ENCODE data around the gene C1RL. TPM values are rescaled to one million over a fixed set of nuclear protein-coding genes. Genes with fewer than 3 reads are reported as not detected.

The C1RL gene
- total RNA-seq, 1 experiment from 2014 or later, result 2.4 TPM

DNA sequence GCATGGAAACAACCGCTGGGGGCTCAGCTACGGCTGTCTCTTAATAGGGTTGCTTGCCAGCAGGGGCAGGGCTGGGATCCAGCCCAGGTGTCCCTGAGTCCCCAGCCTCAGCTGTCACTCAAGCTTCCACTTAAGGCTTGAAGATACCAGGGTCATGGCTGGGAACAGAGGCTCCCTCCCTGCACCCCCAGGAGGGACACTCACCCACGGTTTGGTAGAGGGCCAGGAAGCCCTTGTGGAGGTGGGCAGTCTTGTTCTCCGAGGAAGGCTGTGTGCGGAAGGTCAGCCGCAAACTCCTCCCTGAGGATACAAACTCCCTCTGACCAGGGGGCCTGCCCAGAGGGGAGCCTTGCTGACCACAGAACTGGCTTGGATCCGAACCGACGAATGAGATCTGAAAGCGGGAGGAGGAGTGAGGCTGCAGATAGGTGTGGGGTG lies 7.3 kb downstream of the C1RL start:
- ChIA-PET CTCF (no interaction called here), POLR2A (ENCODE audit: low non-redundant PET) (no interaction called here)
- H3K9me3 ChIP-seq (ENCODE audit: low read depth, low read length, poor library complexity, severe bottlenecking), result peaks cover 9% of the 10 kb centered on the region
- no peak overlapping the region for H3K4me3 ChIP-seq (ENCODE audit: low read depth, low read length, poor library complexity, severe bottlenecking)
- intact Hi-C loops (cut with micrococcal nuclease; ENCODE audit: unreplicated experiment), result no loop called here
- H3K27me3 ChIP-seq (replicated peaks; ENCODE audit: insufficient read depth, low read depth, low read length, poor library complexity), result no peaks in the 10 kb centered on the region
- TF ChIP-seq, protein P1, sequence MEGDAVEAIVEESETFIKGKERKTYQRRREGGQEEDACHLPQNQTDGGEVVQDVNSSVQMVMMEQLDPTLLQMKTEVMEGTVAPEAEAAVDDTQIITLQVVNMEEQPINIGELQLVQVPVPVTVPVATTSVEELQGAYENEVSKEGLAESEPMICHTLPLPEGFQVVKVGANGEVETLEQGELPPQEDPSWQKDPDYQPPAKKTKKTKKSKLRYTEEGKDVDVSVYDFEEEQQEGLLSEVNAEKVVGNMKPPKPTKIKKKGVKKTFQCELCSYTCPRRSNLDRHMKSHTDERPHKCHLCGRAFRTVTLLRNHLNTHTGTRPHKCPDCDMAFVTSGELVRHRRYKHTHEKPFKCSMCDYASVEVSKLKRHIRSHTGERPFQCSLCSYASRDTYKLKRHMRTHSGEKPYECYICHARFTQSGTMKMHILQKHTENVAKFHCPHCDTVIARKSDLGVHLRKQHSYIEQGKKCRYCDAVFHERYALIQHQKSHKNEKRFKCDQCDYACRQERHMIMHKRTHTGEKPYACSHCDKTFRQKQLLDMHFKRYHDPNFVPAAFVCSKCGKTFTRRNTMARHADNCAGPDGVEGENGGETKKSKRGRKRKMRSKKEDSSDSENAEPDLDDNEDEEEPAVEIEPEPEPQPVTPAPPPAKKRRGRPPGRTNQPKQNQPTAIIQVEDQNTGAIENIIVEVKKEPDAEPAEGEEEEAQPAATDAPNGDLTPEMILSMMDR (conservative IDR thresholded peaks at IDR 0.05; ENCODE audit: low read depth, low read length), result no peak
- TF ChIP-seq EZH2 (IDR thresholded peaks at IDR 0.05; ENCODE audit: borderline replicate concordance, low read depth, low read length, poor library complexity, severe bottlenecking), result no peak
- DNase-seq (ENCODE audit: low spot score), result no peak
- BruUV-seq (replicated peaks), result no TSS peak
- no peaks in the 10 kb centered on the region for H3K4me1 ChIP-seq (ENCODE audit: insufficient read depth, low read length, poor library complexity, severe bottlenecking)
- no peaks in the 10 kb centered on the region for H3K36me3 ChIP-seq (ENCODE audit: insufficient read depth, low read length, poor library complexity, severe bottlenecking)
- no peak overlapping the region for H3K27ac ChIP-seq (ENCODE audit: low read depth, low read length, poor library complexity, severe bottlenecking)

DNA sequence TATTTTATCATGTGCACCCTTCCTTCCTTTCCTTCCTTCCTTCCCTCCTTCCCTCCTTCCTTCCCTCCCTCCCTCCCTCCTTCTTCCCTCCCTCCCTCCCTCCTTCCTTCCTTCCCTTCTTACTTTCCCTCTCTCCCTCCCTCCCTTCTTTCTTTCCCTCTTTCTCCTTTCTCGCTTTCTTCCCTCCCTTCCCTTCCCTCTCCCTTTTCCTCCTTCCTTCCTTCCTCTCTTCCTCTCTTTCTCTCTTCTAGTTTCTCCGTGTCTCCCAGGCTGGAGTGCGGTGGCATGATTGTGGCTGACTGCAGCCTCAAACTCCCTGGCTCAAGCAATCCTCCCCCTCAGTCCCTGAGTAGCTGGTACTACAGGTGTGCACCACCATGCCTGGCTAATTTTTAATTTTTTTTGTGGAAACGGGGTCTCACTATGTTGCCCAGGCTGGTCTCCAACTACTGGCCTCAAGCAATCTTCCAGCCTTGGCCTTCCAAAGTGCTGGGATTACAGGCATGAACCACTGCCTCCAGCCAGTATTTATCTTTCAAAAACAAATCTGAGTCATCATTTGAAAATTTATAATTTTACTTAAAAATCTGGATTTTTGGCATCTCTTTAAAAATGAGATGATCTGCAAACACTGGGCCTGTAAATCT lies 7.8 kb downstream of the C1RL start:
- intact Hi-C loops (cut with micrococcal nuclease; ENCODE audit: unreplicated experiment), result no loop called here
- Histone ChIP-seq H3K36me3 (ENCODE audit: insufficient read depth, low read length, poor library complexity, severe bottlenecking) (no peaks in the 10 kb centered on the region), H3K27ac (ENCODE audit: low read depth, low read length, poor library complexity, severe bottlenecking) (no peak overlapping the region), H3K4me3 (ENCODE audit: low read depth, low read length, poor library complexity, severe bottlenecking) (no peak overlapping the region), H3K27me3 (replicated peaks; ENCODE audit: insufficient read depth, low read depth, low read length, poor library complexity) (no peaks in the 10 kb centered on the region), H3K4me1 (ENCODE audit: insufficient read depth, low read length, poor library complexity, severe bottlenecking) (no peaks in the 10 kb centered on the region), H3K9me3 (ENCODE audit: low read depth, low read length, poor library complexity, severe bottlenecking) (peaks cover 7% of the 10 kb centered on the region)
- ChIA-PET POLR2A (ENCODE audit: low non-redundant PET) (no interaction called here), CTCF (no interaction called here)
- no TSS peak for BruUV-seq (replicated peaks)
- TF ChIP-seq, protein P1 (conservative IDR thresholded peaks at IDR 0.05; ENCODE audit: low read depth, low read length), result no peak
- no peak for TF ChIP-seq EZH2 (IDR thresholded peaks at IDR 0.05; ENCODE audit: borderline replicate concordance, low read depth, low read length, poor library complexity, severe bottlenecking)
- no peak for DNase-seq (ENCODE audit: low spot score)

DNA sequence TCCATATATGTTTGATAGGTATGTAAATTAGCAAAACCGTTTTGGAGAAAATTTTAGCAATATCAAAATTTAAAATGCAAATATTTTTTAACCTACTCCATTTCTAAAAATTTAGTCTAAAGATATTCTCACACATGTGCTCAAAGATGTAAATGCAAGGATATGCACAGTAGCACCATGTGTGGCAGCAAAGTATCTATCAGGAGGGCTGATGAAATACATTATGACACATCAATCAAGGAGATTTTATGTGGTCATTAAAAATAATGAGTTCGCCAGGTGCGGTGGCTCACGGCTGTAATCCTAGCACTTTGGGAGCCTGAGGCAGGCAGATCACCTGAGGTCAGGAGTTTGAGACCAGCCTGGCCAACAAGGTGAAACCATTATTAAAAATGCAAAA lies 8.8 kb downstream of the C1RL start:
- Histone ChIP-seq H3K27me3 (replicated peaks; ENCODE audit: insufficient read depth, low read depth, low read length, poor library complexity) (no peaks in the 10 kb centered on the region), H3K4me3 (ENCODE audit: low read depth, low read length, poor library complexity, severe bottlenecking) (no peak overlapping the region), H3K27ac (ENCODE audit: low read depth, low read length, poor library complexity, severe bottlenecking) (no peak overlapping the region), H3K36me3 (ENCODE audit: insufficient read depth, low read length, poor library complexity, severe bottlenecking) (no peaks in the 10 kb centered on the region), H3K4me1 (ENCODE audit: insufficient read depth, low read length, poor library complexity, severe bottlenecking) (no peaks in the 10 kb centered on the region), H3K9me3 (ENCODE audit: low read depth, low read length, poor library complexity, severe bottlenecking) (no peaks in the 10 kb centered on the region)
- no TSS peak for BruUV-seq (replicated peaks)
- ChIA-PET POLR2A (ENCODE audit: low non-redundant PET) (no interaction called here), CTCF (no interaction called here)
- TF ChIP-seq, protein P1 (conservative IDR thresholded peaks at IDR 0.05; ENCODE audit: low read depth, low read length), result no peak
- no peak for TF ChIP-seq EZH2 (IDR thresholded peaks at IDR 0.05; ENCODE audit: borderline replicate concordance, low read depth, low read length, poor library complexity, severe bottlenecking)
- no peak for DNase-seq (ENCODE audit: low spot score)
- intact Hi-C loops (cut with micrococcal nuclease; ENCODE audit: unreplicated experiment), result no loop called here

Measured in A673 (cell line).